Fibroblast of pulmonary artery (primary cell): ENCODE data around the gene HYOU1.

Source experiments
- DNase-seq: peaks from one replicate; pipeline ENCODE4 v3.0.0-alpha.2; 2010; ENCODE audit warnings: low read depth
- H3K4me3 ChIP-seq: replicated peaks from 2 replicates; pipeline ENCODE4 v1.5.1; 2011; ENCODE audit warnings: low read depth, mild to moderate bottlenecking, control low read depth, low read length, moderate library complexity
- TF ChIP-seq, protein P1 (sequence below): IDR thresholded peaks from 2 replicates; pipeline ENCODE4 v1.5.1; 2011; ENCODE audit warnings: mild to moderate bottlenecking, control low read depth, low read length, inconsistent platforms; ENCODE audit errors: missing control alignments

HYOU1 gene

DNA sequence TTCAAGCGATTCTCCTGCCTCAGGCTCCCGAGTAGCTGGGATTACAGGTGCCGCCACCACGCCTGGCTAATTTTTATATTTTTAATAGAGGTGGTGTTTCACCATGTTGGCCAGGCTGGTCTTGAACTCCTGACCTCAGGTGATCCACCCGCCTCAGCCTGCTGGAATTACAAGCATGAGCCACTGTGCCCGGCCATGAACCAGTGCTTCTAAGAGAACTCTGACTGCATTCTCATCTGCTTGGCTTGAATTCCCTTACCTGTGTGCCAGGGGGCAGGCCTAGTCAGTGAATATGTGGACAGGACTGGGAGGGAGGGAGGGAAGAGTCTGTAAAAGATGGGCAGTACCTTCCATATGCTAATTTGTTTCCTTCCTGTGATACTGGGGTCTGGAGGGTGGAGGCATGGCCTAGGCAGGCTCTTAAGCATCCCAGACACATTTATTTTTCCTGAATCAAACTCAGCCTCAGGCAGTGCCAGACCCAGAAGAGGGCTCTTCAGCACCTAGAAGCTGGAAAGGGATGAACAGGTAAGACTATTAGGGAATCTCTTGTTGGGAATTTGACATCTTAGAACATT lies 45.4 kb downstream of the HYOU1 start:
- H3K4me3 ChIP-seq = no peak overlapping the region
- TF ChIP-seq, protein P1, sequence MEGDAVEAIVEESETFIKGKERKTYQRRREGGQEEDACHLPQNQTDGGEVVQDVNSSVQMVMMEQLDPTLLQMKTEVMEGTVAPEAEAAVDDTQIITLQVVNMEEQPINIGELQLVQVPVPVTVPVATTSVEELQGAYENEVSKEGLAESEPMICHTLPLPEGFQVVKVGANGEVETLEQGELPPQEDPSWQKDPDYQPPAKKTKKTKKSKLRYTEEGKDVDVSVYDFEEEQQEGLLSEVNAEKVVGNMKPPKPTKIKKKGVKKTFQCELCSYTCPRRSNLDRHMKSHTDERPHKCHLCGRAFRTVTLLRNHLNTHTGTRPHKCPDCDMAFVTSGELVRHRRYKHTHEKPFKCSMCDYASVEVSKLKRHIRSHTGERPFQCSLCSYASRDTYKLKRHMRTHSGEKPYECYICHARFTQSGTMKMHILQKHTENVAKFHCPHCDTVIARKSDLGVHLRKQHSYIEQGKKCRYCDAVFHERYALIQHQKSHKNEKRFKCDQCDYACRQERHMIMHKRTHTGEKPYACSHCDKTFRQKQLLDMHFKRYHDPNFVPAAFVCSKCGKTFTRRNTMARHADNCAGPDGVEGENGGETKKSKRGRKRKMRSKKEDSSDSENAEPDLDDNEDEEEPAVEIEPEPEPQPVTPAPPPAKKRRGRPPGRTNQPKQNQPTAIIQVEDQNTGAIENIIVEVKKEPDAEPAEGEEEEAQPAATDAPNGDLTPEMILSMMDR = no peak
- DNase-seq = no peak

DNA sequence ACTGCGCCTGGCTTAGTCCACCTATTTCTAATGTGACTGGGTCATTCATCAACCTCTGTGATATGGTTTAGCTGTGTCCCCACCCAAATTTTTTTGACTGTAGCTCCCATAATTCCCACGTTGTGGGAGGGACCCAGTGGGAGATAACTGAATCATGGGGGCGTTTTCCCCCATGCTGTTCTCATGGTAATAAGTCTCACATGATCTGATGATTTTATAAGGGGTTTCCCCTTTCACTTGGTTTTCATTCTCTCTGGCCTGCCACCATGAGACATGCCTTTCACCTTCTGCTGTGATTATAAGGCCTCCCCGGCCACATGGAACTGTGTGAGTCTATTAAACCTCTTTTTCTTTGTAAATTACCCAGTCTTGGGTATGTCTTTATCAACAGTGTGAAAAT lies 50.3 kb downstream of the HYOU1 start:
- no peak for DNase-seq
- TF ChIP-seq, protein P1 = no peak
- no peak overlapping the region for H3K4me3 ChIP-seq

DNA sequence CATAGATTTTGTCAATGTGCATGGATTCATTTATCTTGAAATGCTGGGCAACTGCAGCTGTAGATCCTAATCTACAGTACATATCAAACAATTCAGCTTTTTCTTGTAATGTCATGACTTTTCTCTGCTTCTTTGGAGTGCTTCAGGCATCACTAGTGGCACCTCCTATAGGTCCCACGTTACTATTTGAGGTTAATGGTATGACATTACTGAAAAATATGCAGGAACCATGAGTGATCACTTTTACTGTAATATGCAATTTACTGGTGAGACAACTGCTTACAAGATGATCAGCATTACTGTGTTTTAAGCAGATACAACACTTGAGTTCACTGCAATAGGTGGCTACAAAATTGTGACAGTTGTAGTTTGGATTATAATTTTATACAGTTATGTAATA lies 56.1 kb downstream of the HYOU1 start:
- no peak overlapping the region for H3K4me3 ChIP-seq
- TF ChIP-seq, protein P1 = no peak
- DNase-seq = no peak

DNA sequence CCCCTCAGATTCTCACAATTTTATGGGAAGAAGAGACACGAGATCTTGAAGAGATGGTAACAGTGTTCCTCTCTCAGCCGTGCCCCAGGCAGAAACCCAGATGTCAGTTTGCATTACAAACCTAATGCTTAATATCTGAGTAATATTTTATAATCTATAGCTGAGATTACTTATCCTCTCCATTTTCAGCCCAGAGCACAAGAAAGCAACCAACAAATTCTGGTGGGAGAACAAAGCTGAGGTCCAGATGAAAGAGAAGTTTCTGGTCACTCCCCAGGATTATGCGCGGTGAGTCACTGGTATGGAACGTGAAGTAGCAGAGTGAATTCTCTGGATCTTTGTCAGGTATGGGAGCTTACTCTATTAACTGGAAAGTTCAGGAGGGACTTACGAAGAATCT lies 58.2 kb downstream of the HYOU1 start:
- peak; percentile 70 for DNase-seq
- peak overlapping the region; percentile 87 for H3K4me3 ChIP-seq
- TF ChIP-seq, protein P1 = no peak

DNA sequence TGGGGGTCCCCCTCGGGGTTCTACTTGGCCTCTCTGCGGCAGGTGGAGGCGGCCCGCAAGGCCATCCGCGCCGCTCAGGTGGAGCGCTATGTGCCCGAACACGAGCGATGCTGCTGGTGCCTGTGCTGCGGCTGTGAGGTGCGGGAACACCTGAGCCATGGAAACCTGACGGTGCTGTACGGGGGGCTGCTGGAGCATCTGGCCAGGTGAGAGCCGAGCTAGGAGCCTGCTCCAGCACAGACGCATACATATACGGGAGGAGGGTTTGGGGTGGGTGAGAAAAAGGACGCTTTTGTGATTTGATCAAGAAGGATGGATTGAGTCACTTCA lies 58.7 kb downstream of the HYOU1 start:
- peak overlapping the region; percentile 87 for H3K4me3 ChIP-seq
- DNase-seq = no peak
- TF ChIP-seq, protein P1 = no peak

DNA sequence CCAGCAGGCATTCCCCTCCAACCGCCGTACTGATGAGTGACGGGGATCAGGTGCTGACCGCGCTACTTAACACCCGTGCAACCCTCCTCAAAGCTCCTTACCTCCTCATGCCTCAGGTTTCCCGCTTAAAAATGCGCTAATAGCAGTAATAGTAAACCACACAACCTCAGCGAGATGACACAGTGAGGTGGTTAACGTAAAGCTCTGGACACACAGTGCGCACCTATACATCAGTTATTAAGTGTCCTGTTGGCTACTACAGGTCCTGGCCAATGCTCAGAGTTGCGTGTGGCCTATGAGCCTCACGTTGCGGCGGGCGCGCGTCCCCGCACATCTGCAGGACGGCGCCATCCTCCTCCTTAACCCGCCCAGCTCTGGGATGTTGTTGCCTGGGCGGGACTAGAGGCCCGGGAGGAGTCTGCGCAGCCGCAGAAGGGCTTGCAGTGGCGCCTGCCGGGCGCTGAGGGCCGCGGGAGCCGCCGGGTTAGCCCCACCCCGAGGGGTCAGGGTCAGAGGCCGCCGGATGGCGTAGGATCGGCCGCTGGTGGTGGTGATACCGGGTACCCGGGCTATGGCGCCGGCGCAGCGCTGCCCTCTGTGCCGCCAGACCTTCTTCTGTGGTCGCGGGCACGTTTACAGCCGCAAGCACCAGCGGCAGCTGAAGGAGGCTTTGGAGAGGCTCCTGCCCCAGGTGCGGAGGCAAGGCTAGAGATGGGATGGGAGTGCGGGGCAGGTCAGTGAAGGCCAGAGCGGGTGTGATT lies 59.2 kb downstream of the HYOU1 start, which contains the start of gene CENATAC:
CENATAC (plus strand) TSS at position 512 of the 761 bp plus-strand sequence; CDS start at position 572, 60 bp downstream.
- TF ChIP-seq, protein P1 = no peak
- DNase-seq = peak; percentile 85
- H3K4me3 ChIP-seq = peak within 1 kb of the TSS; percentile 87
